HepG2 (cell line): ENCODE results near the gene METTL13. TPM values are rescaled to one million over a fixed set of nuclear protein-coding genes. Genes with fewer than 3 reads are reported as not detected.

Source experiments
- ATAC-seq: fragments of 200-7000 bp; cut with Tn5 transposase; 3 replicates; pipeline ENCODE4 v1.9.1; 2020; ENCODE audit warnings: mild to moderate bottlenecking, moderate library complexity
- BruUV-seq: library from RNA; stranded (reverse); fragments of 400-500 nt; replicated peaks from 2 replicates; lab custom pipeline; 2021; lab: Mats Ljungman, UMichigan
- CTCF ChIA-PET: fragments of 300-600 bp; formaldehyde crosslinking; extraction: SDS; loops from one replicate; lab custom pipeline; 2021; ENCODE audit warnings: low total read pairs, inconsistent platforms, low intra/inter-chr PET ratio; lab: Yijun Ruan, JAX
- POLR2A ChIA-PET: fragments of 350-600 bp; sonication (Branson Sonifier 250); formaldehyde crosslinking; loops from one replicate; lab custom pipeline; 2020; ENCODE audit warnings: antibody characterized with exemption, inconsistent platforms; lab: Yijun Ruan, JAX
- DNase-seq: peaks from one replicate; pipeline ENCODE4 v3.0.0-alpha.2; 2015; ENCODE audit warnings: low spot score
- FAIRE-seq: peaks from 3 replicates; lab custom pipeline; 2011; peaks lifted over from hg19 to GRCh38; lab: Jason Lieb, UNC
- H2AFZ ChIP-seq: one replicate; pipeline ENCODE4 v1.6.1; 2011; ENCODE audit warnings: low read length, inconsistent platforms
- H3K27ac ChIP-seq: fragments of 300-600 bp; 3 replicates; pipeline ENCODE4 v1.8.0; 2011; ENCODE audit warnings: mixed run types, mild to moderate bottlenecking, mixed read lengths, low read length, inconsistent platforms; ENCODE audit not compliant: insufficient read depth; ENCODE audit errors: extremely low read length
- H3K27me3 ChIP-seq, 2 experiments: fragments of 200-600 bp in 1 of 2; 2 replicates in 1 of 2; 3 replicates in 1 of 2; pipeline versions ENCODE4 v1.6.0 to v1.8.0; 2011; ENCODE audit warnings: low read length in 2 of 2, mild to moderate bottlenecking in 2 of 2, moderate library complexity in 2 of 2, inconsistent platforms in 1 of 2; ENCODE audit not compliant: insufficient read depth in 2 of 2, control insufficient read depth in 1 of 2
- H3K36me3 ChIP-seq, 2 experiments: fragments of 200-600 bp in 1 of 2; replicated peaks in 1 of 2; 2 replicates in 1 of 2; 3 replicates in 1 of 2; pipeline versions ENCODE4 v1.5.1 to v1.8.0; 2011; ENCODE audit warnings: low read length in 2 of 2, inconsistent platforms in 1 of 2; ENCODE audit not compliant: insufficient read depth in 2 of 2, control insufficient read depth in 1 of 2
- H3K4me1 ChIP-seq: 2 replicates; pipeline ENCODE4 v1.5.1; 2012; ENCODE audit warnings: low read length, inconsistent platforms; ENCODE audit not compliant: insufficient read depth
- H3K4me2 ChIP-seq: 2 replicates; pipeline ENCODE4 v1.6.0; 2011; ENCODE audit warnings: low read depth, low read length, inconsistent platforms
- H3K4me3 ChIP-seq, 3 experiments: fragments of 200-600 bp in 1 of 3; sonication (generic), shearing (Covaris generic) in 1 of 3; replicated peaks in 1 of 3; 2 replicates each; pipeline ENCODE4 v1.5.1; 2011 to 2016; ENCODE audit warnings: low read length in 3 of 3, inconsistent platforms in 2 of 3, low read depth in 2 of 3, mild to moderate bottlenecking in 2 of 3, control low read depth in 1 of 3, mixed read lengths in 1 of 3; ENCODE audit not compliant: insufficient read depth in 1 of 3
- H3K79me2 ChIP-seq: one replicate; pipeline ENCODE4 v1.6.1; 2011; ENCODE audit warnings: low read length, inconsistent platforms; ENCODE audit not compliant: insufficient read depth
- H3K9ac ChIP-seq: 2 replicates; pipeline ENCODE4 v1.6.0; 2011; ENCODE audit warnings: mild to moderate bottlenecking, low read depth, low read length, inconsistent platforms; ENCODE audit not compliant: insufficient read depth
- H3K9me3 ChIP-seq: 2 replicates; pipeline ENCODE4 v1.5.1; 2012; ENCODE audit warnings: mild to moderate bottlenecking, low read length
- H4K20me1 ChIP-seq: 2 replicates; pipeline ENCODE4 v1.6.0; 2011; ENCODE audit warnings: inconsistent platforms, mild to moderate bottlenecking, low read length, moderate library complexity; ENCODE audit not compliant: insufficient read depth
- ZNF326 ChIP-seq: sonication (generic); formaldehyde crosslinking; IDR thresholded peaks from 2 replicates; pipeline ENCODE4 v1.4.0; 2020; ENCODE audit warnings: missing genetic modification reagents, borderline replicate concordance
- in situ Hi-C: cut with HindIII; loops from 2 replicates; pipeline ENCODE4 v1.10.0; 2017; ENCODE audit warnings: low pct_unique_long_range_greater_than_20kb; ENCODE audit not compliant: extremely low pct_ligation_motif_present
- intact Hi-C: fragments of 100-400 bp; cut with micrococcal nuclease; formaldehyde crosslinking; loops from one replicate; pipeline ENCODE4 v1.10.0; 2022; ENCODE audit not compliant: unreplicated experiment
- polyA plus RNA-seq, 8 experiments: library from polyadenylated mRNA; depleted of rRNA in 3 of 8; stranded (reverse) in 7 of 8; unstranded in 1 of 8; fragments of >200 nt; fragmentation: Illumina TruSeq in 4 of 8; extraction: Trizol in 4 of 8; gene quantifications; 2 replicates each; pipeline versions ENCODE4 v1.2.1 to v1.2.3, GENCODE V29; 2011 to 2016; ENCODE audit warnings: low read depth in 4 of 8, missing spikeins in 1 of 8, mixed read lengths in 1 of 8; ENCODE audit not compliant: insufficient read depth in 1 of 8
- total RNA-seq, 5 experiments: library from RNA; depleted of rRNA; stranded (reverse); fragments of >200 nt; fragmentation: Illumina TruSeq; extraction: Trizol; gene quantifications; 2 replicates each; pipeline ENCODE4 v1.2.3, GENCODE V29; 2016; ENCODE audit warnings: low read depth in 1 of 5
- TF ChIP-seq, protein P1 (sequence below): fragments of 450-650 bp; IDR thresholded peaks from 2 replicates; pipeline ENCODE4 v1.6.1; 2016
- TF ChIP-seq, protein P2 (sequence below): conservative IDR thresholded peaks from 2 replicates; pipeline ENCODE4 v1.6.1; 2018; ENCODE audit warnings: missing genetic modification reagents
- TF ChIP-seq, protein P3 (sequence below): sonication (generic); formaldehyde crosslinking; IDR thresholded peaks from 2 replicates; pipeline ENCODE4 v1.5.1; 2020; ENCODE audit warnings: mild to moderate bottlenecking, missing genetic modification reagents, borderline replicate concordance
- TF ChIP-seq, protein P4 (sequence below): sonication (generic); formaldehyde crosslinking; IDR thresholded peaks from 2 replicates; pipeline ENCODE4 v1.4.0; 2020; ENCODE audit warnings: missing genetic modification reagents
- TF ChIP-seq, protein P5 (sequence below): fragments of 450-650 bp; IDR thresholded peaks from 2 replicates; pipeline ENCODE4 v1.6.1; 2017

Gene METTL13
- total and polyA plus RNA-seq, 2 of the 13 experiments (the other 11 are each of a cell fraction or from before 2014, with no cell fraction given), result 18.6 to 22.8 TPM

DNA sequence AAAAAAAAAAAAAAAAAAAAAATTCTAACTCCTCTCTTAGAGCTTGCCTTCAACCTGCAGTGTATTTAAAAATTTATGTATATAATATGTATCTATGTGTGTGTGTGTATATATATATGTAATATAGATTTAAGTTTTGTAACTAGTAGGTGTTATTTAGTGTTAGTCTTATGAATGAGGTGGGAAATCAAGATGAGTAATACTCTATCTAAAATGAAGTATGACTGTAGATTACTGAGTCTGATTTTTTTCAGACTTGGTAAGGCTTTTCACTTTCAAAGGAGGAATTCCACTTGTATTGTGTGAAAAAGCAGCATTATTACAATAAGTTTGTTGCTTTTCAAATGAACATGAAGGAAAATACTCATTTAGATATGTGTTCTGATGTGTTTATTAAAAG, 54.4 kb downstream of the METTL13 start:
- intact Hi-C loops, result no loop called here
- Histone ChIP-seq H4K20me1 (no peaks in the 10 kb centered on the region), H3K9ac (no peak overlapping the region), H3K9me3 (no peaks in the 10 kb centered on the region), H3K4me2 (no peak overlapping the region), H3K27ac (no peak overlapping the region), H3K4me1 (no peaks in the 10 kb centered on the region), H3K4me3 (no peak overlapping the region), H3K27me3 (0 out of 5 replicates have a peak, but pooled peaks cover 0 to 4% of the 10 kb centered on the region in 2 experiments), H3K79me2 (no peaks in the 10 kb centered on the region), H3K36me3 (no peaks in the 10 kb centered on the region), H2AFZ (no peak overlapping the region)
- no peak for FAIRE-seq
- in situ Hi-C loops, result no loop called here
- ChIA-PET POLR2A (no interaction called here), CTCF (no interaction called here)
- DNase-seq, result no peak
- ATAC-seq, result no peak
- BruUV-seq, result no TSS peak
- no peak for TF ChIP-seq ZNF326 (CRISPR knock-in tag)
- TF ChIP-seq, protein P1, sequence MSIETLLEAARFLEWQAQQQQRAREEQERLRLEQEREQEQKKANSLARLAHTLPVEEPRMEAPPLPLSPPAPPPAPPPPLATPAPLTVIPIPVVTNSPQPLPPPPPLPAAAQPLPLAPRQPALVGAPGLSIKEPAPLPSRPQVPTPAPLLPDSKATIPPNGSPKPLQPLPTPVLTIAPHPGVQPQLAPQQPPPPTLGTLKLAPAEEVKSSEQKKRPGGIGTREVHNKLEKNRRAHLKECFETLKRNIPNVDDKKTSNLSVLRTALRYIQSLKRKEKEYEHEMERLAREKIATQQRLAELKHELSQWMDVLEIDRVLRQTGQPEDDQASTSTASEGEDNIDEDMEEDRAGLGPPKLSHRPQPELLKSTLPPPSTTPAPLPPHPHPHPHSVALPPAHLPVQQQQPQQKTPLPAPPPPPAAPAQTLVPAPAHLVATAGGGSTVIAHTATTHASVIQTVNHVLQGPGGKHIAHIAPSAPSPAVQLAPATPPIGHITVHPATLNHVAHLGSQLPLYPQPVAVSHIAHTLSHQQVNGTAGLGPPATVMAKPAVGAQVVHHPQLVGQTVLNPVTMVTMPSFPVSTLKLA, result no peak
- TF ChIP-seq, protein P2, sequence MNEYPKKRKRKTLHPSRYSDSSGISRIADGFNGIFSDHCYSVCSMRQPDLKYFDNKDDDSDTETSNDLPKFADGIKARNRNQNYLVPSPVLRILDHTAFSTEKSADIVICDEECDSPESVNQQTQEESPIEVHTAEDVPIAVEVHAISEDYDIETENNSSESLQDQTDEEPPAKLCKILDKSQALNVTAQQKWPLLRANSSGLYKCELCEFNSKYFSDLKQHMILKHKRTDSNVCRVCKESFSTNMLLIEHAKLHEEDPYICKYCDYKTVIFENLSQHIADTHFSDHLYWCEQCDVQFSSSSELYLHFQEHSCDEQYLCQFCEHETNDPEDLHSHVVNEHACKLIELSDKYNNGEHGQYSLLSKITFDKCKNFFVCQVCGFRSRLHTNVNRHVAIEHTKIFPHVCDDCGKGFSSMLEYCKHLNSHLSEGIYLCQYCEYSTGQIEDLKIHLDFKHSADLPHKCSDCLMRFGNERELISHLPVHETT (CRISPR knock-in tag), result no peak
- TF ChIP-seq, protein P3, sequence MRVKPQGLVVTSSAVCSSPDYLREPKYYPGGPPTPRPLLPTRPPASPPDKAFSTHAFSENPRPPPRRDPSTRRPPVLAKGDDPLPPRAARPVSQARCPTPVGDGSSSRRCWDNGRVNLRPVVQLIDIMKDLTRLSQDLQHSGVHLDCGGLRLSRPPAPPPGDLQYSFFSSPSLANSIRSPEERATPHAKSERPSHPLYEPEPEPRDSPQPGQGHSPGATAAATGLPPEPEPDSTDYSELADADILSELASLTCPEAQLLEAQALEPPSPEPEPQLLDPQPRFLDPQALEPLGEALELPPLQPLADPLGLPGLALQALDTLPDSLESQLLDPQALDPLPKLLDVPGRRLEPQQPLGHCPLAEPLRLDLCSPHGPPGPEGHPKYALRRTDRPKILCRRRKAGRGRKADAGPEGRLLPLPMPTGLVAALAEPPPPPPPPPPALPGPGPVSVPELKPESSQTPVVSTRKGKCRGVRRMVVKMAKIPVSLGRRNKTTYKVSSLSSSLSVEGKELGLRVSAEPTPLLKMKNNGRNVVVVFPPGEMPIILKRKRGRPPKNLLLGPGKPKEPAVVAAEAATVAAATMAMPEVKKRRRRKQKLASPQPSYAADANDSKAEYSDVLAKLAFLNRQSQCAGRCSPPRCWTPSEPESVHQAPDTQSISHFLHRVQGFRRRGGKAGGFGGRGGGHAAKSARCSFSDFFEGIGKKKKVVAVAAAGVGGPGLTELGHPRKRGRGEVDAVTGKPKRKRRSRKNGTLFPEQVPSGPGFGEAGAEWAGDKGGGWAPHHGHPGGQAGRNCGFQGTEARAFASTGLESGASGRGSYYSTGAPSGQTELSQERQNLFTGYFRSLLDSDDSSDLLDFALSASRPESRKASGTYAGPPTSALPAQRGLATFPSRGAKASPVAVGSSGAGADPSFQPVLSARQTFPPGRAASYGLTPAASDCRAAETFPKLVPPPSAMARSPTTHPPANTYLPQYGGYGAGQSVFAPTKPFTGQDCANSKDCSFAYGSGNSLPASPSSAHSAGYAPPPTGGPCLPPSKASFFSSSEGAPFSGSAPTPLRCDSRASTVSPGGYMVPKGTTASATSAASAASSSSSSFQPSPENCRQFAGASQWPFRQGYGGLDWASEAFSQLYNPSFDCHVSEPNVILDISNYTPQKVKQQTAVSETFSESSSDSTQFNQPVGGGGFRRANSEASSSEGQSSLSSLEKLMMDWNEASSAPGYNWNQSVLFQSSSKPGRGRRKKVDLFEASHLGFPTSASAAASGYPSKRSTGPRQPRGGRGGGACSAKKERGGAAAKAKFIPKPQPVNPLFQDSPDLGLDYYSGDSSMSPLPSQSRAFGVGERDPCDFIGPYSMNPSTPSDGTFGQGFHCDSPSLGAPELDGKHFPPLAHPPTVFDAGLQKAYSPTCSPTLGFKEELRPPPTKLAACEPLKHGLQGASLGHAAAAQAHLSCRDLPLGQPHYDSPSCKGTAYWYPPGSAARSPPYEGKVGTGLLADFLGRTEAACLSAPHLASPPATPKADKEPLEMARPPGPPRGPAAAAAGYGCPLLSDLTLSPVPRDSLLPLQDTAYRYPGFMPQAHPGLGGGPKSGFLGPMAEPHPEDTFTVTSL (CRISPR knock-in tag), result no peak
- TF ChIP-seq, protein P4, sequence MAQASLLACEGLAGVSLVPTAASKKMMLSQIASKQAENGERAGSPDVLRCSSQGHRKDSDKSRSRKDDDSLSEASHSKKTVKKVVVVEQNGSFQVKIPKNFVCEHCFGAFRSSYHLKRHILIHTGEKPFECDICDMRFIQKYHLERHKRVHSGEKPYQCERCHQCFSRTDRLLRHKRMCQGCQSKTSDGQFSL (CRISPR knock-in tag), result no peak
- TF ChIP-seq, protein P5, sequence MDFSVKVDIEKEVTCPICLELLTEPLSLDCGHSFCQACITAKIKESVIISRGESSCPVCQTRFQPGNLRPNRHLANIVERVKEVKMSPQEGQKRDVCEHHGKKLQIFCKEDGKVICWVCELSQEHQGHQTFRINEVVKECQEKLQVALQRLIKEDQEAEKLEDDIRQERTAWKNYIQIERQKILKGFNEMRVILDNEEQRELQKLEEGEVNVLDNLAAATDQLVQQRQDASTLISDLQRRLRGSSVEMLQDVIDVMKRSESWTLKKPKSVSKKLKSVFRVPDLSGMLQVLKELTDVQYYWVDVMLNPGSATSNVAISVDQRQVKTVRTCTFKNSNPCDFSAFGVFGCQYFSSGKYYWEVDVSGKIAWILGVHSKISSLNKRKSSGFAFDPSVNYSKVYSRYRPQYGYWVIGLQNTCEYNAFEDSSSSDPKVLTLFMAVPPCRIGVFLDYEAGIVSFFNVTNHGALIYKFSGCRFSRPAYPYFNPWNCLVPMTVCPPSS, result no peak
